Measurements from ENCODE around the gene NAA15. TPM values are rescaled to one million over a fixed set of nuclear protein-coding genes. Genes with fewer than 3 reads are reported as not detected.
"Not testable (repeated sequence)": the region's sequence is repeated elsewhere in the genome, so short reads cannot be mapped to it uniquely, and the experiment has no call there.

NAA15 gene
- total RNA-seq, 2 donors from 2014 or later, result 24.4 to 41.0 TPM

DNA sequence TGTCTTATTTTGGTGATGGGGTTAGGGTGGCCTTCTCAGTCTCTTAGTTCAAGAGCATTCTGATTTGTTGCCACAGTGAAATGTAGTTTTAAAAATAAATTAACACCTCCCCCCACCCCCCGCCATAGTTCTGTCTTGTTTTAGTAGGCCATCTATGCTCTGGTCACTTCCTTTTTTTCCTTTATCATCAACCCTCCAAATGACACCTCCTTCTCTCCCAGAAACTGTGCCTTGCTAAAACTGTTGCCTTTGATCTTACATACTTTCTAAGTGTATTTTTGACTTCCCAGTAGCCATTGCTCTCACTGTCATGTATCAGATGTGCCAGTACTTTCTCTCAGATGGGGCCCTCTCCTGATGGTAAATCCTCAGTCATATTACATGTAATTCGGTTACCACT, 15.4 kb downstream of the NAA15 start:
- peaks cover 2 to 28% of the 10 kb centered on the region in 2 donors for H3K4me1 ChIP-seq (ENCODE audit: control insufficient read depth in 1 of 2, low read depth in 2 of 2)
- H3K27me3 ChIP-seq (replicated peaks; ENCODE audit: insufficient read depth), result no peaks in the 10 kb centered on the region
- ATAC-seq (ENCODE audit: insufficient number of reproducible peaks, low FRiP score, low read depth) (no peak), DNase-seq (ENCODE audit: low spot score) (no peak)
- no peaks in the 10 kb centered on the region for H3K9me3 ChIP-seq
- no peak overlapping the region for H3K27ac ChIP-seq
- H3K4me3 ChIP-seq, result no peak overlapping the region
- no peaks in the 10 kb centered on the region for H3K36me3 ChIP-seq
- no peak for TF ChIP-seq CTCF (IDR thresholded peaks at IDR 0.05)

DNA sequence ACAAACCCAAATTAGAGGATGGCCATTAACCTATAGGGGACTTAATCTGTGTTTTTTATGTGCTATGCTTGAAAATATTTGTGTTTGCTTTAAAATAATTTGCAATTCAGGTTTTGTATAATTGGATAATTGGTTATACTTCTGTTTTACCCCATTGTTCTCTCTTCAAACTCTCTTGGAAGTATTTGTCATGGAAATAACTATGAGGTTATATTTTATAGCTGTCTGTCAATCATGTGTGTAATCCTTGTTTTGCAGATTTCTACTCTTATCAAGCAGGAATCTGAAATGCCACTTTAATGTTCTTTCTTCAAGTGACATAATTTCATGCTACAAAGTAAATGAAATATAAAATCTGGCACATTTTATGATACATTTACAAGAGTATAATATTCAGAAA, 16.3 kb downstream of the NAA15 start:
- H3K36me3 ChIP-seq, result no peaks in the 10 kb centered on the region
- no peak overlapping the region for H3K27ac ChIP-seq
- H3K4me3 ChIP-seq, result no peak overlapping the region
- ATAC-seq (ENCODE audit: insufficient number of reproducible peaks, low FRiP score, low read depth), result no peak
- peaks cover 0 to 19% of the 10 kb centered on the region in 2 donors for H3K4me1 ChIP-seq (ENCODE audit: control insufficient read depth in 1 of 2, low read depth in 2 of 2)
- H3K9me3 ChIP-seq, result no peaks in the 10 kb centered on the region
- TF ChIP-seq CTCF (IDR thresholded peaks at IDR 0.05), result no peak
- no peak for DNase-seq (ENCODE audit: low spot score)
- no peaks in the 10 kb centered on the region for H3K27me3 ChIP-seq (replicated peaks; ENCODE audit: insufficient read depth)

- TF ChIP-seq CTCF (IDR thresholded peaks at IDR 0.05), result no peak
- Histone ChIP-seq H3K27me3 (replicated peaks; ENCODE audit: insufficient read depth) (no peaks in the 10 kb centered on the region), H3K36me3 (no peaks in the 10 kb centered on the region), H3K4me1 (ENCODE audit: control insufficient read depth in 1 of 2, low read depth in 2 of 2) (peaks cover 6 to 28% of the 10 kb centered on the region in 2 donors), H3K9me3 (no peaks in the 10 kb centered on the region), H3K27ac (no peak overlapping the region), H3K4me3 (no peak overlapping the region)
- no peak for DNase-seq (ENCODE audit: low spot score)
- ATAC-seq (ENCODE audit: insufficient number of reproducible peaks, low FRiP score, low read depth), result no peak
Observed at GRCh38 chr4:139319571-139319970, 18.3 kb downstream of the NAA15 start.

DNA sequence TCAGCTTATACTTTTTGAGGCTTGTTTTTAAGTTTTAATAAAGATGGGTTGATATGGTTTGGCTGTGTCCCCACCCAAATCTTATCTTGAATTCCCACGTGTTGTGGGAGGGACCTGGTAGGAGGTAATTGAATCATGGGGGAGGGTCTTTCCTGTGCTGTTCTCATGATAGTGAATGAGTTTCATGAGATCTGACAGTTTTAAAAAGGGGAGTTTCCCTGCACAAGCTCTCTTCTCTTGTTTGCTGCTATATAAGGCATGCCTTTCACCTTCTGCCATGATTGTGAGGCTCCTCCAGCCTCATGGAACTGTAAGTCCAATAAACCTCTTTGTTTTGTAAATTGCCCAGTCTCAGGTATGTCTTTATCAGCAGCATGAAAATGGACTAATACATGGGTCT, 20.8 kb downstream of the NAA15 start:
- not testable (repeated sequence) for ATAC-seq (ENCODE audit: insufficient number of reproducible peaks, low FRiP score, low read depth); H3K27ac ChIP-seq; H3K36me3 ChIP-seq; H3K27me3 ChIP-seq (replicated peaks; ENCODE audit: insufficient read depth); DNase-seq (ENCODE audit: low spot score); H3K4me3 ChIP-seq; H3K9me3 ChIP-seq
- H3K4me1 ChIP-seq (ENCODE audit: control insufficient read depth in 1 of 2, low read depth in 2 of 2), result peaks cover 6 to 26% of the 10 kb centered on the region in 2 donors

GRCh38 chr4:139322541-139322940, 21.2 kb downstream of the NAA15 start:
- peaks cover 6 to 26% of the 10 kb centered on the region in 2 donors for H3K4me1 ChIP-seq (ENCODE audit: control insufficient read depth in 1 of 2, low read depth in 2 of 2)
- H3K36me3 ChIP-seq; DNase-seq (ENCODE audit: low spot score); H3K27ac ChIP-seq; H3K27me3 ChIP-seq (replicated peaks; ENCODE audit: insufficient read depth); H3K4me3 ChIP-seq; ATAC-seq (ENCODE audit: insufficient number of reproducible peaks, low FRiP score, low read depth); H3K9me3 ChIP-seq: not testable (repeated sequence)

DNA sequence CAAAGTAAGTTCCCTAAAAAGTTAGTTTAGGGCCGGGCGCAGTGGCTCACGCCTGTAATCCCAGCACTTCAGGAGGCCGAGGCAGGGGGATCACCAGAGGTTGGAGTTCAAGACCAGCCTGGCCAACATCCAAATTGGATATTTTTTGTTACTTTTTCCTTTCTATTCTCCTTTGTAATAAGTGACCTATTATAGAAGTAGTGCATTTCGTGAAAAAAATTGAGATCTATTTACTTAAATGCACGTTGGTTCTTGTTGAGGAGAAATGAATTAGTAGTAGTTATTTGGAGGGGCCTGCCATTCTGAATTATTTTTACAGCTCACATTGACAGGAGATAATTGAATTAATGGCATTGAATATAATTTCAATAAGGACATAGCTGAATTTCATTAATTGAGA, 23.3 kb downstream of the NAA15 start:
- H3K36me3 ChIP-seq, result no peaks in the 10 kb centered on the region
- no peak overlapping the region for H3K27ac ChIP-seq
- H3K9me3 ChIP-seq, result no peaks in the 10 kb centered on the region
- peaks cover 6 to 25% of the 10 kb centered on the region in 2 donors for H3K4me1 ChIP-seq (ENCODE audit: control insufficient read depth in 1 of 2, low read depth in 2 of 2)
- ATAC-seq (ENCODE audit: insufficient number of reproducible peaks, low FRiP score, low read depth) (no peak), DNase-seq (ENCODE audit: low spot score) (no peak)
- TF ChIP-seq CTCF (IDR thresholded peaks at IDR 0.05), result no peak
- no peaks in the 10 kb centered on the region for H3K27me3 ChIP-seq (replicated peaks; ENCODE audit: insufficient read depth)
- no peak overlapping the region for H3K4me3 ChIP-seq
